K562 (cell line): ENCODE data around the gene PLP2. TPM values are rescaled to one million over a fixed set of nuclear protein-coding genes. Genes with fewer than 3 reads are reported as not detected.
"Not testable (repeated sequence)": the region's sequence is repeated elsewhere in the genome, so short reads cannot be mapped to it uniquely, and the experiment has no call there.

Source experiments
- ATAC-seq: fragments of 200-7000 bp; cut with Tn5 transposase; 3 replicates; pipeline ENCODE4 v1.9.1; 2020; ENCODE audit warnings: moderate library complexity
- BruUV-seq: library from RNA; stranded (reverse); fragments of 400-500 nt; replicated peaks from 2 replicates; lab custom pipeline; 2021; lab: Mats Ljungman, UMichigan
- CTCF ChIA-PET: fragments of 300-600 bp; formaldehyde crosslinking; extraction: SDS; loops from one replicate; lab custom pipeline; 2021; ENCODE audit warnings: low intra/inter-chr PET ratio; lab: Yijun Ruan, JAX
- POLR2A ChIA-PET: fragments of 300-600, 350-650 bp; sonication (Branson Sonifier 250); formaldehyde crosslinking; extraction: SDS; loops from one replicate; lab custom pipeline; 2021; ENCODE audit warnings: antibody characterized with exemption, inconsistent platforms; lab: Yijun Ruan, JAX
- DNase-seq, 4 experiments: peaks; one replicate each; pipeline versions ENCODE4 v3.0.0 to v3.0.0-alpha.2; 2011 to 2018; ENCODE audit warnings: low spot score in 3 of 4, mixed read lengths in 3 of 4; ENCODE audit errors: extremely low read depth in 1 of 4
- FAIRE-seq: peaks from 2 replicates; lab custom pipeline; 2011; peaks lifted over from hg19 to GRCh38; lab: Jason Lieb, UNC
- H2AFZ ChIP-seq: 2 replicates; pipeline ENCODE4 v1.6.0; 2011; ENCODE audit warnings: low read depth, low read length, control low read depth, inconsistent platforms
- H3K27ac ChIP-seq: fragments of 200-600 bp; 3 replicates; pipeline ENCODE4 v1.8.0; 2011; ENCODE audit warnings: low read depth, mild to moderate bottlenecking, control low read depth, inconsistent platforms, low read length, moderate library complexity, mixed read lengths; ENCODE audit errors: extremely low read depth
- H3K27me3 ChIP-seq, 2 experiments: fragments of 300-600 bp in 1 of 2; 2 replicates in 1 of 2; 3 replicates in 1 of 2; pipeline versions ENCODE4 v1.6.0 to v1.8.0; 2011; ENCODE audit warnings: inconsistent platforms in 2 of 2, low read length in 2 of 2, mild to moderate bottlenecking in 1 of 2, mixed read lengths in 1 of 2, moderate library complexity in 1 of 2; ENCODE audit not compliant: control insufficient read depth in 2 of 2, insufficient read depth in 2 of 2
- H3K36me3 ChIP-seq: fragments of 300-600 bp; 3 replicates; pipeline ENCODE4 v1.8.0; 2011; ENCODE audit warnings: mild to moderate bottlenecking, low read length, inconsistent platforms; ENCODE audit not compliant: control insufficient read depth, insufficient read depth
- H3K4me1 ChIP-seq, 2 experiments: fragments of 200-600 bp in 1 of 2; replicated peaks in 1 of 2; 2 replicates in 1 of 2; 3 replicates in 1 of 2; pipeline versions ENCODE4 v1.5.1 to v1.8.0; 2011; ENCODE audit warnings: inconsistent platforms in 2 of 2, low read length in 2 of 2, mild to moderate bottlenecking in 1 of 2, mixed read lengths in 1 of 2, moderate library complexity in 1 of 2; ENCODE audit not compliant: control insufficient read depth in 2 of 2, insufficient read depth in 2 of 2
- H3K4me2 ChIP-seq: 2 replicates; pipeline ENCODE4 v1.6.1; 2011; ENCODE audit warnings: low read length, control low read depth, inconsistent platforms, mixed read lengths; ENCODE audit not compliant: insufficient read depth
- H3K4me3 ChIP-seq: fragments of 200-600 bp; sonication (generic), shearing (Covaris generic); 2 replicates; pipeline ENCODE4 v1.5.1; 2016; ENCODE audit warnings: control low read depth, inconsistent platforms
- H3K79me2 ChIP-seq: fragments of 200-600 bp; 3 replicates; pipeline ENCODE4 v1.8.0; 2011; ENCODE audit warnings: low read length, inconsistent platforms; ENCODE audit not compliant: control insufficient read depth, insufficient read depth
- H3K9ac ChIP-seq, 2 experiments: 2 replicates each; pipeline versions ENCODE4 v1.6.0 to v1.6.1; 2011; ENCODE audit warnings: low read depth in 2 of 2, low read length in 2 of 2, control low read depth in 1 of 2, inconsistent platforms in 1 of 2, mild to moderate bottlenecking in 1 of 2, mixed read lengths in 1 of 2; ENCODE audit not compliant: insufficient read depth in 1 of 2
- H3K9me1 ChIP-seq: one replicate; pipeline ENCODE4 v1.6.0; 2011; ENCODE audit warnings: inconsistent platforms, mild to moderate bottlenecking, low read length, moderate library complexity; ENCODE audit not compliant: control insufficient read depth, insufficient read depth
- H3K9me3 ChIP-seq: replicated peaks from 2 replicates; pipeline ENCODE4 v1.5.1; 2011; ENCODE audit warnings: low read depth, low read length, inconsistent platforms; ENCODE audit not compliant: control insufficient read depth, insufficient read depth
- H4K20me1 ChIP-seq: replicated peaks from 2 replicates; pipeline ENCODE4 v1.6.1; 2011; ENCODE audit warnings: low read length, inconsistent platforms, mixed read lengths; ENCODE audit not compliant: control insufficient read depth, insufficient read depth
- CCNT2 ChIP-seq: IDR thresholded peaks from 2 replicates; pipeline ENCODE4 v1.6.1; 2011; ENCODE audit warnings: borderline replicate concordance, low read depth, mild to moderate bottlenecking, moderate library complexity, mixed read lengths, low read length; ENCODE audit not compliant: insufficient read length; ENCODE audit errors: extremely low read depth
- FOS ChIP-seq: IDR thresholded peaks from 3 replicates; pipeline ENCODE4 v1.6.1; 2011; ENCODE audit not compliant: insufficient read length; ENCODE audit errors: extremely low read depth
- HNRNPUL1 ChIP-seq: fragments of 200-400 bp; formaldehyde crosslinking; IDR thresholded peaks from 2 replicates; pipeline ENCODE4 v1.6.1; 2017; ENCODE audit warnings: low read length
- HOMEZ ChIP-seq: fragments of 250-450 bp; sonication (Bioruptor Pico); IDR thresholded peaks from 2 replicates; pipeline ENCODE4 v1.4.0; 2020; ENCODE audit warnings: mild to moderate bottlenecking, moderate library complexity
- JUND ChIP-seq, 2 experiments: IDR thresholded peaks; 2 replicates in 1 of 2; 3 replicates in 1 of 2; pipeline ENCODE4 v1.6.1; 2011; ENCODE audit warnings: borderline replicate concordance in 2 of 2, low read depth in 2 of 2, low read length in 2 of 2, improper control_type of control experiment in 1 of 2, missing biosample characterization in 1 of 2, missing genetic modification characterization in 1 of 2, missing genetic modification reagents in 1 of 2
- MAFK ChIP-seq: IDR thresholded peaks from 2 replicates; pipeline ENCODE4 v1.6.1; 2011; ENCODE audit warnings: low read length, improper control_type of control experiment
- MXD1 ChIP-seq: fragments of 250-450 bp; sonication (Bioruptor Pico); IDR thresholded peaks from 2 replicates; pipeline ENCODE4 v1.8.0; 2021; ENCODE audit warnings: borderline replicate concordance, mild to moderate bottlenecking, moderate library complexity; ENCODE audit not compliant: poor library complexity, severe bottlenecking
- MXI1 ChIP-seq: IDR thresholded peaks from 2 replicates; pipeline ENCODE4 v1.6.1; 2011; ENCODE audit warnings: low read depth, mild to moderate bottlenecking, improper control_type of control experiment, low read length
- MYNN ChIP-seq, 2 experiments: sonication (generic); formaldehyde crosslinking in 1 of 2; IDR thresholded peaks; 2 replicates each; pipeline versions ENCODE4 v1.5.0 to v1.6.1; 2016 to 2020; ENCODE audit warnings: antibody characterized with exemption in 1 of 2, missing genetic modification reagents in 1 of 2
- RBBP5 ChIP-seq: fragments of 200-600 bp; sonication (generic); IDR thresholded peaks from 2 replicates; pipeline ENCODE4 v1.6.1; 2012; ENCODE audit warnings: borderline replicate concordance, mild to moderate bottlenecking, low read length, control low read depth, inconsistent platforms; ENCODE audit not compliant: insufficient read depth, poor library complexity, severe bottlenecking
- RHOXF2B ChIP-seq: fragments of 250-450 bp; sonication (Bioruptor Pico); conservative IDR thresholded peaks from 2 replicates; pipeline ENCODE4 v1.5.1; 2021
- ZFP1 ChIP-seq: fragments of 450-650 bp; formaldehyde crosslinking; IDR thresholded peaks from 2 replicates; pipeline ENCODE4 v1.4.0; 2020; ENCODE audit warnings: mild to moderate bottlenecking, mixed read lengths
- ZNF140 ChIP-seq: fragments of 250-450 bp; sonication (Bioruptor Pico); IDR thresholded peaks from 2 replicates; pipeline ENCODE4 v1.8.0; 2021; ENCODE audit warnings: moderate library complexity, mild to moderate bottlenecking, inconsistent platforms
- WGBS: fragments of 100-300 bp; shearing (Covaris generic); methylation state at CpG from one replicate; pipeline ENCODE4 v1.1.6; 2016; ENCODE audit warnings: low coverage, mixed read lengths; ENCODE audit not compliant: insufficient coverage; ENCODE audit errors: missing lambda C conversion rate; 5-methylcytosine and 5-hydroxymethylcytosine counted together
- in situ Hi-C: fragments of 300-500 bp; cut with MboI; formaldehyde crosslinking; loops from 4 replicates; pipeline ENCODE4 v1.15.0; 2018; ENCODE audit warnings: inconsistent platforms, mixed read lengths
- intact Hi-C: fragments of 100-400 bp; cut with micrococcal nuclease; formaldehyde crosslinking; loops from 2 replicates; pipeline ENCODE4 v1.14.2; 2022
- polyA plus RNA-seq, 8 experiments: library from polyadenylated mRNA; depleted of rRNA in 4 of 8; stranded (reverse) in 5 of 8; unstranded in 3 of 8; fragments of >200 nt; fragmentation: Nextera tagmentation in 2 of 8; fragmentation: Illumina TruSeq in 1 of 8; extraction: Ambion mirVana in 2 of 8; extraction: Trizol in 1 of 8; gene quantifications; 2 replicates each; pipeline versions ENCODE4 v1.2.1 to v1.2.3, GENCODE V29; 2011 to 2014; ENCODE audit warnings: inconsistent platforms in 1 of 8, missing spikeins in 1 of 8
- total RNA-seq, 7 experiments: library from RNA; depleted of rRNA in 6 of 7; stranded (reverse); fragments of >200 nt in 6 of 7; fragmentation: Illumina TruSeq in 2 of 7; extraction: Trizol in 2 of 7; gene quantifications; 2 replicates each; pipeline versions ENCODE4 v1.2.1 to v1.2.3, GENCODE V29; 2011 to 2021; ENCODE audit warnings: low replicate concordance in 1 of 7

PLP2 gene
- total and polyA plus RNA-seq, 9 of the 15 experiments (the other 6 are each of a cell fraction or from before 2014, with no cell fraction given) = 34.7 to 236 (median 112) TPM

- H3K4me3 ChIP-seq, H3K4me1 ChIP-seq, H3K4me2 ChIP-seq, FAIRE-seq, intact Hi-C loops, DNase-seq, BruUV-seq, H3K27me3 ChIP-seq, ATAC-seq, H2AFZ ChIP-seq, H3K27ac ChIP-seq, H3K79me2 ChIP-seq, in situ Hi-C loops, H3K9me3 ChIP-seq, H3K9me1 ChIP-seq, H3K36me3 ChIP-seq, CTCF ChIA-PET, H4K20me1 ChIP-seq, H3K9ac ChIP-seq: not testable (repeated sequence)
- 92% methylated on average over 8 of the region's 13 CpGs for WGBS
- POLR2A ChIA-PET = interaction anchor here (1.2 kb wide), 1 partner anchor 16 kb away, joined by 3 read pairs; no protein-coding TSS in a partner anchor
These were observed 43.9 kb upstream of the PLP2 start for GRCh38 chrX:49127742-49128258.

GRCh38 chrX:49129427-49129826, 42.3 kb upstream of the PLP2 start:
- in situ Hi-C loops = no loop called here
- Histone ChIP-seq H3K79me2 (no peaks in the 10 kb centered on the region), H3K4me1 (no peaks in the 10 kb centered on the region), H3K9ac (no peak overlapping the region), H4K20me1 (no peaks in the 10 kb centered on the region), H3K4me2 (no peak overlapping the region), H3K4me3 (no peak overlapping the region), H3K27ac (no peak overlapping the region), H3K9me3 (no peaks in the 10 kb centered on the region; the same call in 1 of the 2 replicates), H3K9me1 (no peaks in the 10 kb centered on the region), H2AFZ (no peak overlapping the region), H3K36me3 (peaks cover 10% of the 10 kb centered on the region), H3K27me3 (no peaks in the 10 kb centered on the region)
- CTCF ChIA-PET = no interaction called here
- FAIRE-seq (no peak), DNase-seq (no peak), ATAC-seq (no peak)
- POLR2A ChIA-PET = interaction anchor here (1.1 kb wide), 1 partner anchor 50 kb away, joined by 3 read pairs; the partner anchor contains the start of gene WDR45
- 91% methylated on average over 4 of the region's 4 CpGs for WGBS
- intact Hi-C loops = no loop called here
- no TSS peak for BruUV-seq
- no peak for TF ChIP-seq MYNN (IDR thresholded peaks at IDR 0.05)
- no peak for TF ChIP-seq MYNN (CRISPR knock-in tag; IDR thresholded peaks at IDR 0.05)
- no peak for TF ChIP-seq MAFK
- no peak for TF ChIP-seq RBBP5
- no peak for TF ChIP-seq ZFP1 (CRISPR knock-in tag)
- no peak for TF ChIP-seq MXI1
- no peak for TF ChIP-seq HNRNPUL1
- TF ChIP-seq ZNF140 (CRISPR knock-in tag) = no peak
- TF ChIP-seq MXD1 (CRISPR knock-in tag) = no peak
- TF ChIP-seq JUND (IDR thresholded peaks at IDR 0.05; ENCODE audit: borderline replicate concordance, low read depth, low read length) = no peak
- no peak for TF ChIP-seq JUND (tag; IDR thresholded peaks at IDR 0.05; ENCODE audit: borderline replicate concordance, low read depth, low read length)
- TF ChIP-seq FOS = no peak
- TF ChIP-seq HOMEZ = no peak
- no peak for TF ChIP-seq CCNT2
- TF ChIP-seq RHOXF2B = no peak
